OCI-M2 (cell line): ENCODE data around the gene DSTN.

Experiments
- DNase-seq: peaks from one replicate; lab custom pipeline; 2025; ENCODE audit not compliant: unreplicated experiment; lab: John Stamatoyannopoulos, UW

The DSTN gene

GRCh38 chr20:17636523-17637412, 66.9 kb downstream of the DSTN start:
- DNase-seq, result no peak

GRCh38 chr20:17637413-17637780, 67.5 kb downstream of the DSTN start:
- DNase-seq, result no peak

- no peak for DNase-seq
Measured at GRCh38 chr20:17637985-17638640, 68.2 kb downstream of the DSTN start.

GRCh38 chr20:17638835-17639407, 69.0 kb downstream of the DSTN start:
- DNase-seq, result no peak

GRCh38 chr20:17640146-17640874, 70.4 kb downstream of the DSTN start:
- no peak for DNase-seq

- DNase-seq, result no peak
Measured at GRCh38 chr20:17640875-17641378, 71.1 kb downstream of the DSTN start.

- no peak for DNase-seq
Measured at GRCh38 chr20:17641520-17641964, 71.7 kb downstream of the DSTN start.

- no peak for DNase-seq
Measured at GRCh38 chr20:17641993-17642392, 72.1 kb downstream of the DSTN start.

GRCh38 chr20:17642404-17643269, 72.8 kb downstream of the DSTN start:
- DNase-seq, result no peak

- no peak for DNase-seq
Measured at GRCh38 chr20:17643531-17644188, 73.8 kb downstream of the DSTN start.

GRCh38 chr20:17644451-17644850, 74.6 kb downstream of the DSTN start:
- DNase-seq, result no peak

- no peak for DNase-seq
Measured at GRCh38 chr20:17645010-17645409, 75.1 kb downstream of the DSTN start.

GRCh38 chr20:17645546-17646208, 75.8 kb downstream of the DSTN start:
- DNase-seq, result no peak

- no peak for DNase-seq
Measured at GRCh38 chr20:17646209-17646960, 76.5 kb downstream of the DSTN start.

GRCh38 chr20:17646961-17647301, 77.1 kb downstream of the DSTN start:
- DNase-seq, result no peak

GRCh38 chr20:17647391-17648314, 77.8 kb downstream of the DSTN start:
- DNase-seq, result no peak

- no peak for DNase-seq
Measured at GRCh38 chr20:17648315-17648646, 78.4 kb downstream of the DSTN start.
